Choroid plexus epithelial cell (primary cell): ENCODE data around the gene AIPL1.
"Not testable (repeated sequence)": the region's sequence is repeated elsewhere in the genome, so short reads cannot be mapped to it uniquely, and the experiment has no call there.

ENCODE experiments used
- DNase-seq: peaks from one replicate; pipeline ENCODE4 v3.0.0-alpha.2; 2010; ENCODE audit warnings: low read depth
- H3K4me3 ChIP-seq: 2 replicates; pipeline ENCODE4 v1.5.1; 2011; ENCODE audit warnings: low read depth, mild to moderate bottlenecking, control low read depth, low read length, moderate library complexity
- CTCF ChIP-seq: conservative IDR thresholded peaks from 2 replicates; pipeline ENCODE4 v1.5.1; 2011; ENCODE audit warnings: low read depth, mild to moderate bottlenecking, control low read depth, inconsistent platforms, low read length, moderate library complexity

Gene AIPL1, protein sequence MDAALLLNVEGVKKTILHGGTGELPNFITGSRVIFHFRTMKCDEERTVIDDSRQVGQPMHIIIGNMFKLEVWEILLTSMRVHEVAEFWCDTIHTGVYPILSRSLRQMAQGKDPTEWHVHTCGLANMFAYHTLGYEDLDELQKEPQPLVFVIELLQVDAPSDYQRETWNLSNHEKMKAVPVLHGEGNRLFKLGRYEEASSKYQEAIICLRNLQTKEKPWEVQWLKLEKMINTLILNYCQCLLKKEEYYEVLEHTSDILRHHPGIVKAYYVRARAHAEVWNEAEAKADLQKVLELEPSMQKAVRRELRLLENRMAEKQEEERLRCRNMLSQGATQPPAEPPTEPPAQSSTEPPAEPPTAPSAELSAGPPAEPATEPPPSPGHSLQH

GRCh38 chr17:6435051-6435450 is at the start of gene AIPL1:
Gene AIPL1 (minus strand): TSS chr17:6435121. CDS start chr17:6435104, 17 bp downstream.
- H3K4me3 ChIP-seq = no peak within 1 kb of the TSS
- DNase-seq = no peak
- TF ChIP-seq CTCF = no peak

DNA sequence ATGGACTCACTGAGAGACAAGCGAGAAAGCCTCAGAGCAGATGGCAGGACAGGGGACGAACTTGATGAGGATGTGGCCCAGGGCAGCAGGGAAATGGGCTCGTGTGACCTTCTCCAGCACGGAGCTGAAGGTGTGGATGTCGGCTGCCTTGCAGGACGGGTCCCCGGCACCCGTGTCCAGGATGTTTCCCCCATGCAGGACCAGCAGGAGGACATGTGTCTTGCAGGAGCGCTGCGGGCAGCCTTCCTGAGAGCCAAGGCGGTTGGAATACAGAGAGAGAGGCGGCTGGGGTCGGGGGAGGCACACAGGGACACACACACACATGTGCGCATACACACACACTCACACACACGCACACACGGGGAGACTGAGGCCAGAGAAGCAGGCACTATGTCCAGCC is 48.6 kb upstream of the AIPL1 start:
- DNase-seq = no peak
- TF ChIP-seq CTCF = no peak
- no peak overlapping the region for H3K4me3 ChIP-seq

DNA sequence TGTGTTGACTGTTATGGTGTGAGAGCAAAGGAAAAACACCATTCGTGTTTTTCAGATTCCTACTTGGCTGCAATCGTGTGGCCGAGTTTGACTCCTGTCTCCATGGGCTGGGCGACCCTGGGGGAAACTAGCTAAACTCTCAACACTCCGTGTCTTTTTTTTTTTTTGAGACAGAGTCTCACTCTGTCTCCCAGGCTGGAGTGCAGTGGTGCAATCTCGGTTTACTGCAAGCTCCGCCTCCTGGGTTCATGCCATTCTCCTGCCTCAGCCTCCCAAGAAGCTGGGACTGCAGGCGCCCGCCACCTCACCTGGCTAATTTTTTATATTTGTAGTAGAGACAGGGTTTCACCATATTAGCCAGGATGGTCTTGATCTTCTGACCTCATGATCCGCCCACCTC is 47.9 kb upstream of the AIPL1 start:
- not testable (repeated sequence) for DNase-seq, H3K4me3 ChIP-seq

DNA sequence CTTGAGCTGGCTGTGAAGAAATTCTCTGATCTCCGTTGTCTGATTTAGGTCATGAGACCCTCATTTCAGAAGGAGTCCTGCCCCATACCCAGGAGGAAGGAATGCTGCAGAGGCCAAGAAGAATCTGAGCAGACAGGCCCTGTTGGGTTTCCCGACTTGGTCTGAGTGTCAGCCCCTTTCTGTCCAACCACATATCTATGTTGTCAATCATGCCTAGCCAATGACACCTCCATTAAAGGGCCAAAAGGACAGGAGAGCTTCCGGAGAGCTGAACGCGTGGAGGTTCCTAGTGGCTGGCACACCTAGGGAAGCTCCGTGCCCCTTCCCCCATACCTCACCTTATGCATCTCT is 47.2 kb upstream of the AIPL1 start:
- H3K4me3 ChIP-seq = no peak overlapping the region
- DNase-seq = no peak
- TF ChIP-seq CTCF = no peak

GRCh38 chr17:6480303-6480675 is 45.4 kb upstream of the AIPL1 start:
- H3K4me3 ChIP-seq = no peak overlapping the region
- DNase-seq = no peak
- no peak for TF ChIP-seq CTCF

DNA sequence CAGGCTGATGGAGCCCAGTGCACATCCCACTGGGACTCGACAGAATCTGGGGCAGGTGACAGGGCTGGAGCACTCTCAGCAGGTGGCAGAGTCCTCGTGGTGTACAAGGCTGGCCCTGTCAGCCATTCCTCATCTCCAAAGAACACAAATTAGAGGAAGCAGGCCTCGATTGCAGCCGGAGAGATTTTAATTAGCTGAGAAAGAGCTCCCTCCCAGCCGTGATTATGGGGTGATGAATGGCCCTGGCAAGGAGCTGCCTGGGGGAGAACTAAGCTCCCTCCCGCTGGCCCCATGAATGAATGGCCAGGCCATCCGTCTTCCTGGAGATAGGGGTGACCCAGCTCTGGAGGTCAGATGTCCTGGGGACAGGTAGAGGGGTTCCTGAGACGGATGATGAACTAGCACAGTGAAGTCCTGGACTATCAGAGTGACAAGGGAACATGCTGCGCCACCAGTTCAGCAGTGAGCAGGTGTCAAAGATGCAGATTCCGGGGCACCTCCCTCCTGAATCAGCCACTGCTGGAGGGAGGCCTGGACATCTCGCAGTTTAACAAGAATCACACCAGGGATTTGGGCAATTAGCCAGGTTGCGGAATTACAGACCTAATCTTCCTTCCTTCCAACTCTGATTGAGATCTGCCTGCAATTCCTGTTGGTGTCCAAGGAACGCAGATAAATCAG is 44.8 kb upstream of the AIPL1 start:
- peak; percentile 28 for DNase-seq
- no peak overlapping the region for H3K4me3 ChIP-seq
- no peak for TF ChIP-seq CTCF

GRCh38 chr17:6478486-6478885 is 43.6 kb upstream of the AIPL1 start:
- TF ChIP-seq CTCF = no peak
- no peak overlapping the region for H3K4me3 ChIP-seq
- no peak for DNase-seq
